GM21360 (cell line): ENCODE measurements around the gene IL31RA.

Source experiments
- ATAC-seq: cut with Tn5 transposase; IDR thresholded peaks from one replicate; pipeline ENCODE4 v1.9.1; 2021; ENCODE audit warnings: mild to moderate bottlenecking, moderate library complexity; ENCODE audit not compliant: unreplicated experiment

Gene IL31RA

DNA sequence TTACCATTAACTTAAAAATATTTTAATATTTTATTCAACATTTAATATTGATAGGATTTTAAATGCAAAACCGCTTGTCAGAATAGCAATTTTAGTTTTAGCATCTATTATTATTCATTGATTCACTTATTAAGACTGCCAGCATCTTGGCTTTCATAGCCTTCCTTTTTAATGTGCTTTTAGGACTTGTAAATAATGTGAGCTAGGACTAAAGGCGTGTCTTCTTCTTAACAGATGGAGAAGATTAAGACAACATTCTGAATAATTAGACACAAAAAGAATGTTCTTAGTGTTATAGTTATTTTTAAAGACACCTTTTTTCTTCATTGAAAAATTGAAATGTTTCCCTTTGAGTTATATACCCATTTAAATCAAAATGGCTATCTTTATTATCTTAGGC, 6.9 kb downstream of the IL31RA start:
- ATAC-seq: no peak

- ATAC-seq: no peak
Observed at GRCh38 chr5:55860288-55860687, 9.1 kb downstream of the IL31RA start.

DNA sequence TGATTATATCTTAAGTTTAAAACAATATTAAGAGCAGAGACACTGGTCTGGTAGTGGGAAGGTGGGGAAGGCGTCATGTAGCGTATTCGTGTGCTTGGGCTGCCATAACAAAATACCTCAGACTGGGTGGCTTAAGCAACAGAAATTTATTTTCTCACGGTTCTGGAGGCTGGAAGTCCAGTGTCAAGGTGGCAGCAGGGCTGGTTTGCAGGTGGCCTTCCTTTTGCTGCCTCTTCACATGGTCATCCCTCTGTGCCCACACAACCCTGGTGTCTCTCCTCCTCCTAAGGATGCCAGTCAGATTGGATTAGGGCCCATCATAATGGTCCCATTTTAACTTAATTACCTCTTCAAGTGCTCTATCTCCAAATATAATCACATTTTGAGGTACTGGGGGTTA, 9.6 kb downstream of the IL31RA start:
- ATAC-seq: no peak

DNA sequence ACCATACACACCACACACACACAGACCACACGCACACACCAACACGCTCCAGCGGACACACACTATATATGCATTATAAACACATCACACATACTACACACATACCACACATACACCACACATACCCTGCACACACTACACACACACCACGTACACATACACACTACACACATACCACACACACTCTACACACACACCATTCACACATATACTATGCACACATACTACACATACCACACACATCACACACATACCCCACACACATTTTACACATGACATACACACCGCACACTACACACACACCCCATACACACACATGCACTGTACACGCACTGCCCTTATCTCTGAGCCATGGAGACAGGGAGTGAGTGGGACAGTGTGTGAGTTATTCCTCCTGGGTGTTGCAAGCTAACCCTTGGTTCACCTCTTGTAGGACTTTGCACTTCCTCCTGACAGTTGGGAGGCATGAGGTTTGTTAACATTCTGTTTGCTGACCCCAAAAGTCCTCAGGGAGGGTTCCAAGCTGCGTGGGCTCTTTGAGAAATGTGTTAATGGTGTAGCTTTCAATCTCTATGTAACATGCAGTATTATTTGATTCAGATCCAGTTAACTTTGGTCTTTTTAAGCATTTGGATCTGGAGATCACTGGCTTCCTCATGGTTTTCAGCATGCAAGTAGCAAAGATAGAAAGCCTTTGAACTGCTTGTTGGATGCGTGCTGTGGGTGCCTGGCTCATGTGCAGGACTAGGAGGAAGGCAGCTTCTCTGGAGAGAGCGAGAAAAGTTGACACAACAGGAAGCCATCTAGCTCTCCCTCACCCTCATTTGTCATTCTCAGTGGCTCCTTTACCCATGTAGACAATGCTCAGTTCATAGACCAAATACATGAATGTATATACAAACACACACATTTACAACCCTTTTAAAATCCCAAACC, 13.7 kb downstream of the IL31RA start:
- ATAC-seq: no peak

- no peak for ATAC-seq
Observed at GRCh38 chr5:55865831-55866230, 14.7 kb downstream of the IL31RA start.

GRCh38 chr5:55866485-55866884, 15.3 kb downstream of the IL31RA start:
- ATAC-seq: no peak

GRCh38 chr5:55866934-55867333, 15.8 kb downstream of the IL31RA start:
- ATAC-seq: no peak

DNA sequence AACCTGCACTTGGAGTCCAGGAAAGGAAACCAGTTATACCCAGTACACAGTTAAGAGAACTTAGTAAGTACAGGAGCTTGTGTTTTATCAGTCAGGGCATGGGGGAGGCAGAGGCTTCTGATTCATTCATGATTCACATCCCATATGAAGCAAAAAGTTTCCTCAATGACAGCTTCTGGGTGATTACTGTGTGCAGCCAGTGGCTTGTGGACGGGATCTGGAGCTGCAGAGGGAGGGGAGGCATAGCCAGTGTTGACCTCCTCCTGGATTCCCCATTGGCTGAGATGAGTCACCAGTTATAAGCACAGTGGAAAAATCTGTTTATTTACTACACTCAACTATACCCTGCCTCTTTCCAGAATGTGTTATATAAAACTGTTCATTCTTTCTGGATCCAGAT, 17.7 kb downstream of the IL31RA start:
- ATAC-seq: no peak

- ATAC-seq: no peak
Observed at GRCh38 chr5:55869847-55870246, 18.7 kb downstream of the IL31RA start.

- no peak for ATAC-seq
Observed at GRCh38 chr5:55873234-55873633, 22.1 kb downstream of the IL31RA start.

- ATAC-seq: no peak
Observed at GRCh38 chr5:55877655-55878054, 26.5 kb downstream of the IL31RA start.

DNA sequence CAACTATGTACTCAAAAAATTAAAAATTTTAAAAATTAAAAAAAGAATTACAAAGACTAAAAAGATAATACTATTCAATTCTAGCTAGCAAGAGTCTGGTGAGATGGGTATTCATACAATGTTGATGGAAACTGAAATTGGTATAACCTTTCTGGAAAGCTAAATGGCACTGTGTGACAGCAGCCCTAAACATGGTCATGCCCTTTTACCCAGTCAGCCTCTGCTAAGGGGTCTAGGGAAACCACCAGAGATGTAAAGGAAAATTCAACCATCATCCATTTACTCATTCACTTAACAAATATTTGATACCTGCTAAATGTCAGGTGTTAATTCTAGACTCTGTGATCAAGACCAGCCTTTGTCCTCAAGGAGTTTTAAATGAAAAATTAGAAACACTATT, 29.3 kb downstream of the IL31RA start:
- no peak for ATAC-seq

DNA sequence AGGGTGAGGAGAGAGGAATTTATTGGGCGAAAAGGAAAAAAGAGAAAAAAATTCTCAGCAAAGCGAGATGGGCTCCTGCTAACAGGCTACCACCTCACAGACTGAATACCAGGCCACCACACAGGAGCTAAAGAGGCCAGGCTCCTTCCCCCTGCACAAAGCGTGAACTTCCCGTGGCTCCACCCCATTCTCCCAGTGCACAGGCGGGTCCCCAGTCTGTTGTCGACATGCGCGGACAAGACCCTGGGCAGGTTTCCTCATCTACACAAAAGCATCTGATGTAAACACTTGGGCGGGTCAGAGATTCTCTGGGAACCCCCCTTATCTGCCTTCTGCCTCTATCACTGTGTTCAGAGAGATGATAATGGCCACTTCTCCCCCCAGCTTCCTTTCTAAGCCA, 34.2 kb downstream of the IL31RA start:
- no peak for ATAC-seq

- ATAC-seq: no peak
Observed at GRCh38 chr5:55888205-55888604, 37.0 kb downstream of the IL31RA start.

GRCh38 chr5:55892479-55892878, 41.3 kb downstream of the IL31RA start:
- no peak for ATAC-seq

- no peak for ATAC-seq
Observed at GRCh38 chr5:55894135-55894534, 43.0 kb downstream of the IL31RA start.

DNA sequence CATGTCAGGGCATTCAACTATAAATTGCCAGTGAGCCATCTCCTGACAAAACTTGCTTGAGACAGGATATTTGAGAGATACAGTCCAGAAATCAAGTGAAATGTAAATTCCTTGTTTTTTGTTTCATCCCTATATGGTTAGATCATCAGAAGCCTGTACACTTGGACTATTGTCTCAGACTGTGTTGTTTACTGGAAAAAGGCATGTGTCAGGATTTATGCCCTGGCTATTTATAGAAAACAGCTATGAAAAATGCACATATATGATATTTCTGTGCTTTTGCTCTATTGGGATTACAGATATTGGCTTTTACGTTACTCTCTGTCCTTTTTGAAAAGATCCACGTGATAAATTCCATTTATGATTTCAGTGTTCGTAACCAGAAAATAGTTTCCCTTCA, 44.2 kb downstream of the IL31RA start:
- no peak for ATAC-seq

GRCh38 chr5:55896238-55896637, 45.1 kb downstream of the IL31RA start:
- ATAC-seq: no peak

DNA sequence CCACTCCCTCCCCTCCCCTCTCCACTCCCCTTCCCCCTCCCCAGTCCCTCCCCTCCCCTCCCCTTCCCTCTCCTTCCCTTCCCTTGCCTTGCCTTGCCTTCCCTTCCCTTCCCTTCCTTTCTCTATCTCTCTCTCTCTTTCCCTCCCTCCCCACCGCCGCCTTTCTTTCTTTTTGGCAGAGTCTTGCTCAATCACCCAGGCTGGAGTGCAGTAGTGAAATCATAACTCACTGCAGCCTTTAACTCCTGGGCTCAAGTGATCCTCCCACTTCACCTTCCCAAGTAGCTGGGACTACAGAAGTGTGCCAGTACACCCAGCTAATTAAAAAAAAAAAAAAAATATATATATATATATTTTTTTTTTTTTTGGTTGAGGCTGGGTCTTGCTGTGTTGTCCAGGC, 45.5 kb downstream of the IL31RA start:
- ATAC-seq: no peak

- no peak for ATAC-seq
Observed at GRCh38 chr5:55897206-55897894, 46.2 kb downstream of the IL31RA start.

GRCh38 chr5:55897905-55898304, 46.7 kb downstream of the IL31RA start:
- no peak for ATAC-seq

GRCh38 chr5:55899344-55899743, 48.2 kb downstream of the IL31RA start:
- ATAC-seq: no peak
